ENCODE data around the gene INSYN1.
A peak's percentile ranks its signal among the peaks of the same experiment; 100 is the strongest.
"Not testable (repeated sequence)": the region's sequence is repeated elsewhere in the genome, so short reads cannot be mapped to it uniquely, and the experiment has no call there.

Gene INSYN1

GRCh38 chr15:73708691-73709090 is 44.5 kb downstream of the INSYN1 start:
- Histone ChIP-seq H3K4me2 (ENCODE audit: low read length) (no peak overlapping the region), H3K4me3 (ENCODE audit: low read length) (no peak overlapping the region), H3K9me3 (replicated peaks; ENCODE audit: low read length) (no peaks in the 10 kb centered on the region), H3K27me3 (ENCODE audit: control insufficient read depth, insufficient read depth, low read length) (no peaks in the 10 kb centered on the region), H3K36me3 (ENCODE audit: insufficient read depth, low read length) (peaks cover 85% of the 10 kb centered on the region), H3K4me1 (ENCODE audit: control insufficient read depth, insufficient read depth, low read length) (no peaks in the 10 kb centered on the region), H3K9ac (ENCODE audit: low read depth, low read length) (no peak overlapping the region)

DNA sequence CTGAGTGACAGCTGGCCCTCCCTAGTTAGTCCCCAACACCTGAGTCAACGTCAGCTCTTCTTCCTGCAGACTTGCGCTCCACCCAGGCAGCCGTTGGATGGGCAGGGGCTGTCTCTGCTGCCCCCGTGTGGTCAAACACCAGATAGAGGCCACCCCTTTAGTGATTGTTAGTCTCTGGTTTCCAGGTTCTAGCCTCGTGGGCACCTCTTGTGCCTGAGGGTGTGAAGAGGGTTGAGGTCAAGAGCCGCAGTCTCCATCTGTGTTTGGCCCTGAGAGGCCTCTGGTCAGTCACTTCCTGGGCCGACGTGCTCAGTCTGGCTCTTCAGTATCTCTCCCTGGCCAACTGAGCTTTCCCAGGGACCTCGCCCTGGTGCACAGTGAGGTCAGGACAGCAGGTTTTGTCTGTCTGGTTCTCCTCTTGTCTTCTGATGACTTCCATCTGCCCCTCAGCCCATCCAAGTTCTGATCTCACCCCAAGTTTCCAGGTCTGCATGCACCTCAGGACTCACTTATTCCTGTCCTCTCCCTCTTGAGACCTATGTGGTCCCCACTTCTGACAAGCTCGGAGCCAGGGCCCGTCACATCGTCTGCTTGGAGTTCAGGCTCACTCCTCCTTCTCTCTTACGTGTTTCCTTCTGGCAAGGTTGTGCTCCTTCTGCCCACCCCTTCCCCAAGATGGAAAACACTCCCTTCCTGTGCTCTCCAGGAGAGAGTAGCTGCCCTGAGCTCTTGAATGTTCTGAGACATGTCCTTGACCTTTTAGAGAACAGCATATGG is 48.1 kb downstream of the INSYN1 start:
- Histone ChIP-seq H3K4me2 (ENCODE audit: low read length) (no peak overlapping the region), H3K9ac (ENCODE audit: low read depth, low read length) (no peak overlapping the region), H3K9me3 (replicated peaks; ENCODE audit: low read length) (no peaks in the 10 kb centered on the region), H3K4me1 (ENCODE audit: control insufficient read depth, insufficient read depth, low read length) (peaks cover 4% of the 10 kb centered on the region), H3K27me3 (ENCODE audit: control insufficient read depth, insufficient read depth, low read length) (no peaks in the 10 kb centered on the region), H3K4me3 (ENCODE audit: low read length) (no peak overlapping the region), H3K36me3 (ENCODE audit: insufficient read depth, low read length) (peaks cover 55% of the 10 kb centered on the region)

- not testable (repeated sequence) for H3K4me2 ChIP-seq (ENCODE audit: low read length); H3K4me3 ChIP-seq (ENCODE audit: low read length); H3K9me3 ChIP-seq (replicated peaks; ENCODE audit: low read length); H3K9ac ChIP-seq (ENCODE audit: low read depth, low read length); H3K4me1 ChIP-seq (ENCODE audit: control insufficient read depth, insufficient read depth, low read length); H3K27me3 ChIP-seq (ENCODE audit: control insufficient read depth, insufficient read depth, low read length)
- H3K36me3 ChIP-seq (ENCODE audit: insufficient read depth, low read length), result peaks cover 49% of the 10 kb centered on the region
Measured at GRCh38 chr15:73704142-73704868, 48.8 kb downstream of the INSYN1 start.

DNA sequence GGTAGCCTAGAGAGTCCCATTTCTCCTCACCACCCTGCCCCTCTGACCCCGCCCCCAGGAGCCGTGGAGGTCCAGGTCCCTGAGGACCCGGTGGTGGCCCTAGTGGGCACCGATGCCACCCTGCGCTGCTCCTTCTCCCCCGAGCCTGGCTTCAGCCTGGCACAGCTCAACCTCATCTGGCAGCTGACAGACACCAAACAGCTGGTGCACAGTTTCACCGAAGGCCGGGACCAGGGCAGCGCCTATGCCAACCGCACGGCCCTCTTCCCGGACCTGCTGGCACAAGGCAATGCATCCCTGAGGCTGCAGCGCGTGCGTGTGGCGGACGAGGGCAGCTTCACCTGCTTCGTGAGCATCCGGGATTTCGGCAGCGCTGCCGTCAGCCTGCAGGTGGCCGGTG is 49.5 kb downstream of the INSYN1 start:
- H3K4me3 ChIP-seq (ENCODE audit: low read length); H3K9me3 ChIP-seq (replicated peaks; ENCODE audit: low read length); H3K27me3 ChIP-seq (ENCODE audit: control insufficient read depth, insufficient read depth, low read length); H3K4me2 ChIP-seq (ENCODE audit: low read length); H3K4me1 ChIP-seq (ENCODE audit: control insufficient read depth, insufficient read depth, low read length); H3K9ac ChIP-seq (ENCODE audit: low read depth, low read length): not testable (repeated sequence)
- peaks cover 50% of the 10 kb centered on the region for H3K36me3 ChIP-seq (ENCODE audit: insufficient read depth, low read length)

GRCh38 chr15:73702311-73703239 is 50.6 kb downstream of the INSYN1 start:
- not testable (repeated sequence) for H3K4me3 ChIP-seq (ENCODE audit: low read length); H3K9ac ChIP-seq (ENCODE audit: low read depth, low read length)

DNA sequence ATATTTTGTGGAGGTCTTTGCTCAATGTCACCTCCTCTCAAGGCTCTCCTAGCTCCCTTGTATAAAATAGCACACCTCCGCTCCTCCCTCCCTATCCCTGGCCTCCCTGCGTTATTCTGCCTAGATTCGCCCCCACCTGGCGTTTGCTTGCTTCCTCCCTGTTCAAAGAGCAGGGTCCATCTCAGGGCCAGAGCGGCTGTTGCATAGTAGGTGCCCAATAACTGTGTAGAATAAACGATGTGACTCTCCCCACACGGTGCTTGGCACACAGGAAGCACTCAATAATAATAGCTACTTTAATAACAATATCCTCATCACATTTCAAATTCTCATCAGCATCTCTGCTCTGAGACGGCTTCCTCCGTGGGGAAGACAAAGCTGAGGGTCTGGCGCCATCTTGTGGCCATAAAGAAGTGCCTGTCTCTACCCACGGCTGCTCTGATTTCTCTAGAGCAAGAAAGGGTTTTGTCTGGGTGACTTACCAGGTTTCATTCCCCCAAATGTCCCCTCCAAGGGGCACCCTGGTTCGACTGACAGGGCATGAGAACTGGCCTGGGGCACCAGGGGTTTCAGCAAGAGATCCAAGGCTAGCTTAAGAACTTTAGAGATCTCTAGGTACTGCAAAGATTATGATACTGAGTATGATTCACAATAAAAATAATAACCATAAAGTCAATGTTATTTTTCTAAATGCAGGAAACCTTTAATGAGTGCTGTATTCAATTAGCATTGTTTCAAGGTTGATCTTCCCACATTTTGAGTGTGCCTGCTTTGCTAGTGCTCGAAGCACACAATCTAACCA is 52.9 kb downstream of the INSYN1 start:
- H3K27me3 ChIP-seq (ENCODE audit: control insufficient read depth, insufficient read depth, low read length), result no peaks in the 10 kb centered on the region
- no peak overlapping the region for H3K9ac ChIP-seq (ENCODE audit: low read depth, low read length)
- peaks cover 26% of the 10 kb centered on the region for H3K36me3 ChIP-seq (ENCODE audit: insufficient read depth, low read length)
- H3K4me1 ChIP-seq (ENCODE audit: control insufficient read depth, insufficient read depth, low read length), result peaks cover 23% of the 10 kb centered on the region
- H3K4me2 ChIP-seq (ENCODE audit: low read length), result peak overlapping the region; percentile 70
- no peaks in the 10 kb centered on the region for H3K9me3 ChIP-seq (replicated peaks; ENCODE audit: low read length)
- no peak overlapping the region for H3K4me3 ChIP-seq (ENCODE audit: low read length)

More at GRCh38 chr15:73702311-73703239, 50.6 kb downstream of the INSYN1 start:
- not testable (repeated sequence) for H3K27me3 ChIP-seq (ENCODE audit: control insufficient read depth, insufficient read depth, low read length); H3K9me3 ChIP-seq (replicated peaks; ENCODE audit: low read length); H3K4me1 ChIP-seq (ENCODE audit: control insufficient read depth, insufficient read depth, low read length); H3K4me2 ChIP-seq (ENCODE audit: low read length)
- peaks cover 44% of the 10 kb centered on the region for H3K36me3 ChIP-seq (ENCODE audit: insufficient read depth, low read length)

GRCh38 chr15:73699249-73700040 is 53.7 kb downstream of the INSYN1 start:
- Histone ChIP-seq H3K9ac (ENCODE audit: low read depth, low read length) (no peak overlapping the region), H3K4me3 (ENCODE audit: low read length) (no peak overlapping the region), H3K9me3 (replicated peaks; ENCODE audit: low read length) (no peaks in the 10 kb centered on the region), H3K4me1 (ENCODE audit: control insufficient read depth, insufficient read depth, low read length) (peaks cover 27% of the 10 kb centered on the region), H3K4me2 (ENCODE audit: low read length) (no peak overlapping the region), H3K36me3 (ENCODE audit: insufficient read depth, low read length) (peaks cover 20% of the 10 kb centered on the region), H3K27me3 (ENCODE audit: control insufficient read depth, insufficient read depth, low read length) (no peaks in the 10 kb centered on the region)

- Histone ChIP-seq H3K4me3 (ENCODE audit: low read length) (no peak overlapping the region), H3K4me1 (ENCODE audit: control insufficient read depth, insufficient read depth, low read length) (peaks cover 32% of the 10 kb centered on the region), H3K9ac (ENCODE audit: low read depth, low read length) (peak overlapping the region; percentile 41), H3K27me3 (ENCODE audit: control insufficient read depth, insufficient read depth, low read length) (no peaks in the 10 kb centered on the region), H3K4me2 (ENCODE audit: low read length) (peak overlapping the region; percentile 71), H3K9me3 (replicated peaks; ENCODE audit: low read length) (no peaks in the 10 kb centered on the region), H3K36me3 (ENCODE audit: insufficient read depth, low read length) (peaks cover 17% of the 10 kb centered on the region)
Measured at GRCh38 chr15:73697033-73697467, 56.1 kb downstream of the INSYN1 start.

DNA sequence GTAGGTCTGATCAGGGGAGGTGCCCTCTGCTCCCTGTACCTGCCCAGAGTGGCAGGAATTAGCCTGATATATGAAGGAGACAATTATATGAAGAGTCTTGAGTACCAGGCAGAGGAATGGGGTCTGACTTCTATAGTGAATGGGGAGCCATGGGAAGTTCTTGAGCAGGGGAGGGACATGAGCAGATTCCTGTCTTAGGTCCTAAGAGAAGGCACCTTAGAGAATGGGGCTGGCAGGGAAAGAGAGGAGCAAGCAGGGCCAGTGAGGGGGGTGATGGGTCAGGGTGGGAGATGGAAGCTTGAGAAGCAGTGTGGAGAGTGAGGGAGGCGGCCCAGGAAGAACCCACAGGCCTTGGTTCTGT is 56.5 kb downstream of the INSYN1 start:
- Histone ChIP-seq H3K4me1 (ENCODE audit: control insufficient read depth, insufficient read depth, low read length) (peaks cover 34% of the 10 kb centered on the region), H3K27me3 (ENCODE audit: control insufficient read depth, insufficient read depth, low read length) (no peaks in the 10 kb centered on the region), H3K36me3 (ENCODE audit: insufficient read depth, low read length) (peaks cover 19% of the 10 kb centered on the region), H3K4me3 (ENCODE audit: low read length) (no peak overlapping the region), H3K4me2 (ENCODE audit: low read length) (peak overlapping the region; percentile 71), H3K9ac (ENCODE audit: low read depth, low read length) (peak overlapping the region; percentile 41), H3K9me3 (replicated peaks; ENCODE audit: low read length) (no peaks in the 10 kb centered on the region)
